GM19452 (cell line): ENCODE results near the gene GTPBP3.
"Not testable (repeated sequence)": the region's sequence is repeated elsewhere in the genome, so short reads cannot be mapped to it uniquely, and the experiment has no call there.

Source experiments
- ATAC-seq: cut with Tn5 transposase; IDR thresholded peaks from one replicate; pipeline ENCODE4 v1.9.1; 2021; ENCODE audit not compliant: unreplicated experiment

Gene GTPBP3

GRCh38 chr19:17336872-17337674 is at the start of gene GTPBP3:
Gene GTPBP3, plus strand, starts transcription at chr19:17337553. Its CDS starts 59 bp downstream, at chr19:17337612.
- ATAC-seq = peak; percentile 72

GRCh38 chr19:17289489-17289888 is 47.9 kb upstream of the GTPBP3 start:
- ATAC-seq = no peak

GRCh38 chr19:17292301-17293074 is 44.9 kb upstream of the GTPBP3 start:
- peak; percentile 79 for ATAC-seq

- ATAC-seq = no peak
Observed at GRCh38 chr19:17293605-17294004, 43.7 kb upstream of the GTPBP3 start.

GRCh38 chr19:17294051-17294891 is 43.1 kb upstream of the GTPBP3 start:
- no peak for ATAC-seq

GRCh38 chr19:17295551-17295950 is 41.8 kb upstream of the GTPBP3 start:
- not testable (repeated sequence) for ATAC-seq

GRCh38 chr19:17296273-17296672 is 41.1 kb upstream of the GTPBP3 start:
- ATAC-seq = no peak

GRCh38 chr19:17296976-17297375 is 40.4 kb upstream of the GTPBP3 start:
- no peak for ATAC-seq

GRCh38 chr19:17300992-17301619 is 36.2 kb upstream of the GTPBP3 start:
- ATAC-seq = no peak

- no peak for ATAC-seq
Observed at GRCh38 chr19:17302391-17303166, 34.8 kb upstream of the GTPBP3 start.

GRCh38 chr19:17303167-17303939 is 34.0 kb upstream of the GTPBP3 start, which contains the start of gene ABHD8:
Gene ABHD8, minus strand, starts transcription at chr19:17303425. Its CDS starts 1,809 bp downstream, at chr19:17301616.
- ATAC-seq = peak; percentile 60

- no peak for ATAC-seq
Observed at GRCh38 chr19:17303940-17304267, 33.4 kb upstream of the GTPBP3 start.

GRCh38 chr19:17304386-17305215 is 32.8 kb upstream of the GTPBP3 start:
- no peak for ATAC-seq

GRCh38 chr19:17305216-17305516 is 32.2 kb upstream of the GTPBP3 start:
- ATAC-seq = no peak

GRCh38 chr19:17305517-17306284 is 31.7 kb upstream of the GTPBP3 start, which contains the start of gene MRPL34:
Gene MRPL34, plus strand, starts transcription at chr19:17305872. Its CDS starts 21 bp downstream, at chr19:17305893.
- peak; percentile 59 for ATAC-seq

- no peak for ATAC-seq
Observed at GRCh38 chr19:17306285-17306714, 31.1 kb upstream of the GTPBP3 start.

- no peak for ATAC-seq
Observed at GRCh38 chr19:17307876-17308377, 29.4 kb upstream of the GTPBP3 start.
